ENCODE measurements around the gene NEB.
"Not testable (repeated sequence)": the region's sequence is repeated elsewhere in the genome, so short reads cannot be mapped to it uniquely, and the experiment has no call there.

The NEB gene

DNA sequence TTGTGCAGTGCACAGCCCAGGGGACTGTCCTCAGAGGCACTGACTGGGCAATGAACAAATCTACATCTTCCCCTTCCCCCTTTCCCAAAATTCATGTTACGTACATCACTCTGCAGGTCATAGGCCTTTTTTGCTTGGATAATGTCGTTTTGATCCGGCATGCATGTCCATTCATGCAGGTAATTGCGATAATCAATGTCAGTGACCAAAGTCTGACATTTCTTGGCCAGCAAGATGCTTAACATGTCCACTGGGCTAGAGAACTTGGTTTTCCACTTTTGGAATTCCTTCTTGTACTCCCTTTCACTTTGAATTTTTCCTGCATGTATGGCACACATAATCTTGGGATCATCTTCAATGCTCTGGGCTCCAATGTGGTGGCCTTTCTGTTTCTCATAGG lies 124.6 kb downstream of the NEB start:
- no peaks in the 10 kb centered on the region for H3K36me3 ChIP-seq (ENCODE audit: control insufficient read depth, insufficient read depth, low read length)
- no peak overlapping the region for H3K27ac ChIP-seq (ENCODE audit: insufficient read depth, low read length, poor library complexity, severe bottlenecking)
- H3K4me1 ChIP-seq (ENCODE audit: control insufficient read depth, insufficient read depth, low read length, poor library complexity, severe bottlenecking), result no peaks in the 10 kb centered on the region
- H3K27me3 ChIP-seq (replicated peaks; ENCODE audit: control insufficient read depth, insufficient read depth, low read length, poor library complexity, severe bottlenecking), result no peaks in the 10 kb centered on the region
- no peak overlapping the region for H3K4me3 ChIP-seq (ENCODE audit: insufficient read depth, low read depth, low read length, poor library complexity, severe bottlenecking)
- H3K9me3 ChIP-seq (ENCODE audit: control insufficient read depth, low read length), result no peaks in the 10 kb centered on the region
- DNase-seq, result no peak

- H3K27me3 ChIP-seq (replicated peaks; ENCODE audit: control insufficient read depth, insufficient read depth, low read length, poor library complexity, severe bottlenecking); DNase-seq; H3K27ac ChIP-seq (ENCODE audit: insufficient read depth, low read length, poor library complexity, severe bottlenecking); H3K36me3 ChIP-seq (ENCODE audit: control insufficient read depth, insufficient read depth, low read length); H3K4me3 ChIP-seq (ENCODE audit: insufficient read depth, low read depth, low read length, poor library complexity, severe bottlenecking); H3K4me1 ChIP-seq (ENCODE audit: control insufficient read depth, insufficient read depth, low read length, poor library complexity, severe bottlenecking); H3K9me3 ChIP-seq (ENCODE audit: control insufficient read depth, low read length): not testable (repeated sequence)
Observed at GRCh38 chr2:151607459-151608424, 126.5 kb downstream of the NEB start.

GRCh38 chr2:151603530-151603929 lies 130.7 kb downstream of the NEB start:
- H3K9me3 ChIP-seq (ENCODE audit: control insufficient read depth, low read length); H3K27ac ChIP-seq (ENCODE audit: insufficient read depth, low read length, poor library complexity, severe bottlenecking); H3K27me3 ChIP-seq (replicated peaks; ENCODE audit: control insufficient read depth, insufficient read depth, low read length, poor library complexity, severe bottlenecking); H3K4me1 ChIP-seq (ENCODE audit: control insufficient read depth, insufficient read depth, low read length, poor library complexity, severe bottlenecking); H3K4me3 ChIP-seq (ENCODE audit: insufficient read depth, low read depth, low read length, poor library complexity, severe bottlenecking); H3K36me3 ChIP-seq (ENCODE audit: control insufficient read depth, insufficient read depth, low read length); DNase-seq: not testable (repeated sequence)

DNA sequence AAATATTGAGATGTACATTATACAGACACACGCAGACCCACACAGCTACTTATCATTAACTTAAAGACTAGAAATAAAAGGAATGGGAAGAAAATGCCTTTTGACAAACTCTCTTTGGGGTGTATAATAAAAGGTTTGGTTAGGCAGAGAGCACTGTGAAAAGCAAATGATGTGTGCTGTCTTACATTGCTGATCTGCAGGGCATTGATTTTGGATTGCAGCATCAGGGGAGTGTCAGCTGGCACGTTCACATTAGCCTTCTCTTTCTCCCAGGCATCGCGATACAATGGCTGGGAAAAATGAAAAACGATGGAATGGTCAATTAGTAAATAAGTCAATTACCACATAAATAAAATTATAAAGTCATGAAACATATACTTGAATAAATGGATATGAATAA lies 131.9 kb downstream of the NEB start:
- not testable (repeated sequence) for H3K36me3 ChIP-seq (ENCODE audit: control insufficient read depth, insufficient read depth, low read length); H3K9me3 ChIP-seq (ENCODE audit: control insufficient read depth, low read length); DNase-seq; H3K27me3 ChIP-seq (replicated peaks; ENCODE audit: control insufficient read depth, insufficient read depth, low read length, poor library complexity, severe bottlenecking); H3K27ac ChIP-seq (ENCODE audit: insufficient read depth, low read length, poor library complexity, severe bottlenecking); H3K4me1 ChIP-seq (ENCODE audit: control insufficient read depth, insufficient read depth, low read length, poor library complexity, severe bottlenecking); H3K4me3 ChIP-seq (ENCODE audit: insufficient read depth, low read depth, low read length, poor library complexity, severe bottlenecking)

DNA sequence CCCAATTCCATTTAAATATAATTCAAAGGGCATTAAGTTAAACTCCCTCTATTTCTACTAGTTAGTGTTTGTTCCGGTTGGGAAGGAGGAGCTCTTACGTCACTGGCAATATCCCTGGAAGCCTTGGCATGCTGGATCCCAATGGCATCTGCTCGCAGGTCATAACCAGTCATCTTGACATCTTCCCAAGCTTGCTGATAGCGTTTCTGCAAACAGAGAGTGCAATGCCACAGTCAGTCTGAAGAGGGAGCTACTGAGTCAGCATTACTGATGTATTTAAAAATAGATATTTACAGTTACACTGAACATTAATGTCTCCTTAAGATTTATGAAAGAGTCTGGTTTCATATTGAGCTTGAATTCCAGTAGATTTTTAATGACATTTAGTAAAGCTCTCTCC lies 132.5 kb downstream of the NEB start:
- not testable (repeated sequence) for H3K27me3 ChIP-seq (replicated peaks; ENCODE audit: control insufficient read depth, insufficient read depth, low read length, poor library complexity, severe bottlenecking); H3K4me1 ChIP-seq (ENCODE audit: control insufficient read depth, insufficient read depth, low read length, poor library complexity, severe bottlenecking); H3K4me3 ChIP-seq (ENCODE audit: insufficient read depth, low read depth, low read length, poor library complexity, severe bottlenecking); H3K9me3 ChIP-seq (ENCODE audit: control insufficient read depth, low read length); H3K36me3 ChIP-seq (ENCODE audit: control insufficient read depth, insufficient read depth, low read length); DNase-seq; H3K27ac ChIP-seq (ENCODE audit: insufficient read depth, low read length, poor library complexity, severe bottlenecking)

DNA sequence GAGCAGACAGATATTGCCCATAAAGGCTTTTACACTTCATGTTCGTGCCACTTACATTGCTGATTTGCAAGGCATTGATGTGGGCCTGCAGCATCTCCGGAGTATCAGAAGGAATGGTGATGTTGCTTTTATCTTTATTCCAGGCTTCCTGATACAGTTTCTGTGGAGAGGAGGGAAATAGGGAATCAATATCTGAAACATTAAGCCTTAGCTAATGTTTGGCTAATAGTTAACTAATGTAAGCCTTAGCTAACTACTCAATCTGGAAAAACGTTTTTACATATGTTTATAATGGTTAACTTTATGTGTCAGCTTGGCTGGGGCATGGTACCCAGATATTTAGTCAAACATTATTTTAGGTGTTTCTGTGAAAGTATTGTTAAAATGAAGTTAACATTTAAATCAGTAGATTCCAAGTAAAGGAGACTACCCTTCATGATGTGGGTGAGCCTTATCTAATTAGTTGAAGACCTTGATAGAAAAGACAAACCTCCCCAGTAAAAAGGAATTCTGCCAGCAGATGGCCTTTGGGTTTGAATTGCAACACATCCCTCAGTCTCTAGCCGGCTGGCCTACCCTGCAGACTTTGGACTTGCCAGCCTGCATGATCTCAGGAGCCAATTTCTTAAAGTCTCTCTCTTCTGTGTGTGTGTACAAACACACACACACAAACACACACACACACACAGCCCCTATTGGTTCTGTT lies 137.2 kb downstream of the NEB start:
- H3K27ac ChIP-seq (ENCODE audit: insufficient read depth, low read length, poor library complexity, severe bottlenecking); H3K27me3 ChIP-seq (replicated peaks; ENCODE audit: control insufficient read depth, insufficient read depth, low read length, poor library complexity, severe bottlenecking); H3K9me3 ChIP-seq (ENCODE audit: control insufficient read depth, low read length); H3K4me1 ChIP-seq (ENCODE audit: control insufficient read depth, insufficient read depth, low read length, poor library complexity, severe bottlenecking); DNase-seq; H3K4me3 ChIP-seq (ENCODE audit: insufficient read depth, low read depth, low read length, poor library complexity, severe bottlenecking); H3K36me3 ChIP-seq (ENCODE audit: control insufficient read depth, insufficient read depth, low read length): not testable (repeated sequence)

GRCh38 chr2:151591908-151592255 lies 142.4 kb downstream of the NEB start:
- not testable (repeated sequence) for H3K36me3 ChIP-seq (ENCODE audit: control insufficient read depth, insufficient read depth, low read length); DNase-seq; H3K9me3 ChIP-seq (ENCODE audit: control insufficient read depth, low read length); H3K4me3 ChIP-seq (ENCODE audit: insufficient read depth, low read depth, low read length, poor library complexity, severe bottlenecking); H3K27ac ChIP-seq (ENCODE audit: insufficient read depth, low read length, poor library complexity, severe bottlenecking); H3K27me3 ChIP-seq (replicated peaks; ENCODE audit: control insufficient read depth, insufficient read depth, low read length, poor library complexity, severe bottlenecking); H3K4me1 ChIP-seq (ENCODE audit: control insufficient read depth, insufficient read depth, low read length, poor library complexity, severe bottlenecking)

DNA sequence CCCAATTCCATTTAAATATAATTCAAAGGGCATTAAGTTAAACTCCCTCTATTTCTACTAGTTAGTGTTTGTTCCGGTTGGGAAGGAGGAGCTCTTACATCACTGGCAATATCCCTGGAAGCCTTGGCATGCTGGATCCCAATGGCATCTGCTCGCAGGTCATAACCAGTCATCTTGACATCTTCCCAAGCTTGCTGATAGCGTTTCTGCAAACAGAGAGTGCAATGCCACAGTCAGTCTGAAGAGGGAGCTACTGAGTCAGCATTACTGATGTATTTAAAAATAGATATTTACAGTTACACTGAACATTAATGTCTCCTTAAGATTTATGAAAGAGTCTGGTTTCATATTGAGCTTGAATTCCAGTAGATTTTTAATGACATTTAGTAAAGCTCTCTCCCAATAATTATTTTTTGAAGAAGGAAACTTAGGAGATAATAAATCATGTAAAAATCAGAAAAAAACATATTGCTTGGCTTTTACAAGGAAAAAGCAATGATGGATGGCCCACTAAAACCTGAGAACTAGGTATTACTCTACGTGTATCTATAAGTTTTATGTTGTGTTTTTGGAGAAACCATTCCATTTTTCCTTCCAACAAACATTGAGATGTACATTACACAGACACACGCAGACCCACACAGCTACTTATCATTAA lies 142.9 kb downstream of the NEB start:
- not testable (repeated sequence) for H3K27me3 ChIP-seq (replicated peaks; ENCODE audit: control insufficient read depth, insufficient read depth, low read length, poor library complexity, severe bottlenecking); H3K36me3 ChIP-seq (ENCODE audit: control insufficient read depth, insufficient read depth, low read length); H3K9me3 ChIP-seq (ENCODE audit: control insufficient read depth, low read length); H3K27ac ChIP-seq (ENCODE audit: insufficient read depth, low read length, poor library complexity, severe bottlenecking); H3K4me3 ChIP-seq (ENCODE audit: insufficient read depth, low read depth, low read length, poor library complexity, severe bottlenecking); DNase-seq; H3K4me1 ChIP-seq (ENCODE audit: control insufficient read depth, insufficient read depth, low read length, poor library complexity, severe bottlenecking)

DNA sequence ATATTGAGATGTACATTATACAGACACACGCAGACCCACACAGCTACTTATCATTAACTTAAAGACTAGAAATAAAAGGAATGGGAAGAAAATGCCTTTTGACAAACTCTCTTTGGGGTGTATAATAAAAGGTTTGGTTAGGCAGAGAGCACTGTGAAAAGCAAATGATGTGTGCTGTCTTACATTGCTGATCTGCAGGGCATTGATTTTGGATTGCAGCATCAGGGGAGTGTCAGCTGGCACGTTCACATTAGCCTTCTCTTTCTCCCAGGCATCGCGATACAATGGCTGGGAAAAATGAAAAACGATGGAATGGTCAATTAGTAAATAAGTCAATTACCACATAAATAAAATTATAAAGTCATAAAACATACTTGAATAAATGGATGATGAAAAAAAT lies 153.0 kb downstream of the NEB start:
- H3K27me3 ChIP-seq (replicated peaks; ENCODE audit: control insufficient read depth, insufficient read depth, low read length, poor library complexity, severe bottlenecking); H3K4me1 ChIP-seq (ENCODE audit: control insufficient read depth, insufficient read depth, low read length, poor library complexity, severe bottlenecking); H3K9me3 ChIP-seq (ENCODE audit: control insufficient read depth, low read length); H3K27ac ChIP-seq (ENCODE audit: insufficient read depth, low read length, poor library complexity, severe bottlenecking); H3K4me3 ChIP-seq (ENCODE audit: insufficient read depth, low read depth, low read length, poor library complexity, severe bottlenecking); H3K36me3 ChIP-seq (ENCODE audit: control insufficient read depth, insufficient read depth, low read length); DNase-seq: not testable (repeated sequence)

- H3K27me3 ChIP-seq (replicated peaks; ENCODE audit: control insufficient read depth, insufficient read depth, low read length, poor library complexity, severe bottlenecking); H3K9me3 ChIP-seq (ENCODE audit: control insufficient read depth, low read length): not testable (repeated sequence)
Observed at GRCh38 chr2:151580697-151581096, 153.6 kb downstream of the NEB start.

More at GRCh38 chr2:151580697-151581096, 153.6 kb downstream of the NEB start:
- not testable (repeated sequence) for H3K4me3 ChIP-seq (ENCODE audit: insufficient read depth, low read depth, low read length, poor library complexity, severe bottlenecking); H3K36me3 ChIP-seq (ENCODE audit: control insufficient read depth, insufficient read depth, low read length); H3K4me1 ChIP-seq (ENCODE audit: control insufficient read depth, insufficient read depth, low read length, poor library complexity, severe bottlenecking); DNase-seq; H3K27ac ChIP-seq (ENCODE audit: insufficient read depth, low read length, poor library complexity, severe bottlenecking)
